Head of caudate nucleus (tissue), 42 donors: Measurements from ENCODE around the gene BMP4.

Source experiments
- DNase-seq, 42 donors: peaks; one replicate each; pipeline versions ENCODE4 v3.0.0 to v3.0.0-alpha.2; 2020 to 2021; ENCODE audit warnings: mixed read lengths in 7 of 42
- intact Hi-C: fragments of 100-400 bp; cut with DNase I; formaldehyde crosslinking; loops from one replicate; pipeline ENCODE4 v1.15.0; 2022

BMP4 gene

DNA sequence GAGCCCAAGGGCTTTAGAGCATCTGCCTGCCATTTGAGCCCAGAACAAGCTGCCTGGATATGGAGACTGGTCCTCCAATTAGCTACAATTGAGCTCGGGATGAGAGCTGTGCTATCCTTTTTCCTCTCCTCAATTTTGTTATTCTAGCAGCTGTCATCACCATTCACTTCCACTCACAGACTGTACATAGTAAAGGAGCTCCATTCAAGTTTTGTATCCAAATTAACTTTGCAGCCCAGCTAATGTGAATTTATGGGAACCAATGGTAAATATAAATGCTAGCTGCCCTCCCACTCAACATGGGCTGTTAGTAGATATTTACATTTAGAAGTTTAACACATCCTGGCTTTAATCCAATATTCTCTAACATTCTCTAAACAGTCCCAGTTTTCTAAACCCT, 44.6 kb downstream of the BMP4 start:
- intact Hi-C loops, result no loop called here
- DNase-seq, result no peak

DNA sequence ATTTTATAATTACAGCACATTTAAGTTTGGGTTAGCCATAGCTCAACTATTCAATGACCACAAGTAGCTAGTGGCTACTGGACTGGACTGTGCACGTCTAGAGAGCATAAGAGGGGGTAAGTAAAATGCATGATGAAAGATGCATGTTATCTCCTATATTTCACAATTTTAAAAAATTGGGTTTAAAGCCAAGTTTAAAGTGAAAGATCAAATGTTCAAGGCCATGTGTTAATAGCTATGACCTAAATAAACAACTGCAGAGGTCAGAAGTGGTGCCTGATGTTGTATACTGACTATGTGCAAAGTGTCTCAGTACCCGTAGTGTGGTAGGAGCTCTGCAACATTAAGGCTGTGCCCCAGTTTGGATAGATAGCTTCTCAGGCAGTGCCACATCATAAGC, 48.2 kb downstream of the BMP4 start:
- no peak for DNase-seq
- intact Hi-C loops, result no loop called here

DNA sequence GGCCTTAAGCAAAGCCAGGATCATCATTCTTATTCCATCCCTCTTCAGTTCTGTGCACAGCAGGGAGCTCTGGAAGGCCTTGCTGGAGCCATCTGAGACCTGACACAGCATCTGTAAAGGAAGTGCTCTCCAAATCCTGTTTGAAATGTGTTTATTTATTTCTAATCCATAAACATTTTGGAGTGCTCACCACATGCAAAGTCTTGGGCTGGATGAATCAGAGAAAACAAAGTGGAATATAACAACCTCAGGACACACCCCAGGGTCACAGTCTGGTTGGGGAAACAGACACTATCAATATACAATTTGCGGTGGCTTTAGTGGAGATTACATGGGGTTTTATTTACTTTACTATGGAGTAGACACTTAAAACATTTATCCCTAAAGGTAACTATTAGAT, 54.3 kb downstream of the BMP4 start:
- intact Hi-C loops, result no loop called here

DNA sequence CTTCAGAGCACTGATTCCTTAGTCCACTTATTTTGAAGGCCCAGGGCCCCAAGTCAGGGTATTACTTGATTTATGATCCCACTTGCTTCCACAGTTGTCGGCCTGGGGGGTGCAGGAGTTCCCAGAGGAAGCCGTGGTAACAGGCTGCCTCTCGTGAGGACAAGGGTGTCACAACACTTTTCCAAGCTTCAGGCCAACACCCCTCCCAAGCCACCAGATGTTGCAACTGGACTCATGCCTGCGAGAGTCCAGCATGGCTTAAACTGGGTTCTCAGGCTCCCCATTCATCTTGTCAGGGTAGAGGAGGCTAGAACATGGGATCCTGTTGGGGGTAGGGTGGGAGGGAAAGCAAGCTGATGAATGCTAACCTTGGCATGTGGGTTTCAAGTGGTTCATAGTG, 56.1 kb downstream of the BMP4 start:
- intact Hi-C loops, result no loop called here

More for the DNA sequence above, 54.3 kb downstream of the BMP4 start:
- DNase-seq, result no peak

More for the DNA sequence above, 56.1 kb downstream of the BMP4 start:
- DNase-seq, result no peak
